B cell (primary cell): Measurements from ENCODE around the gene ZNF814. TPM values are rescaled to one million over a fixed set of nuclear protein-coding genes. Genes with fewer than 3 reads are reported as not detected.
"Not testable (repeated sequence)": the region's sequence is repeated elsewhere in the genome, so short reads cannot be mapped to it uniquely, and the experiment has no call there.

Source experiments
- ATAC-seq: fragments of 200-7000 bp; cut with Tn5 transposase; one replicate; pipeline ENCODE4 v1.10.0; 2021; ENCODE audit warnings: low read depth, mild to moderate bottlenecking, moderate number of reproducible peaks, moderate library complexity
- CTCF ChIA-PET: fragments of 350-600 bp; sonication (Branson Sonifier 250); formaldehyde crosslinking; loops from one replicate; lab custom pipeline; 2021; ENCODE audit warnings: antibody characterized with exemption, inconsistent platforms; lab: Charles Lee
- POLR2A ChIA-PET: fragments of 350-600 bp; sonication (Branson Sonifier 250); formaldehyde crosslinking; loops from one replicate; lab custom pipeline; 2021; ENCODE audit warnings: antibody characterized with exemption; lab: Charles Lee
- DNase-seq: peaks from one replicate; pipeline ENCODE4 v3.0.0; 2013
- H2AFZ ChIP-seq: 2 replicates; pipeline ENCODE4 v1.6.1; 2012; ENCODE audit warnings: mild to moderate bottlenecking, low read depth, low read length; ENCODE audit not compliant: insufficient read depth, poor library complexity, severe bottlenecking
- H3K27ac ChIP-seq, 2 donors: 1 replicate in 1 of 2; 2 replicates in 1 of 2; pipeline ENCODE4 v1.5.1; 2012 to 2013; ENCODE audit warnings: low read length in 2 of 2, mild to moderate bottlenecking in 2 of 2, moderate library complexity in 1 of 2
- H3K27me3 ChIP-seq, 4 experiments: fragments of 200-600 bp in 1 of 4; sonication (generic) in 1 of 4; replicated peaks in 1 of 4; 1 replicate in 2 of 4; 2 replicates in 2 of 4; pipeline versions ENCODE4 v1.6.1 to v1.7.0; 2013 to 2016; ENCODE audit warnings: low read length in 3 of 4, mild to moderate bottlenecking in 2 of 4, mixed read lengths in 1 of 4, moderate library complexity in 1 of 4; ENCODE audit not compliant: insufficient read depth in 4 of 4, control insufficient read depth in 3 of 4; ENCODE audit errors: control extremely low read depth in 1 of 4
- H3K36me3 ChIP-seq, 2 experiments: replicated peaks in 1 of 2; 1 replicate in 1 of 2; 2 replicates in 1 of 2; pipeline versions ENCODE4 v1.6.1 to v1.7.1; 2013; ENCODE audit warnings: low read length in 1 of 2; ENCODE audit not compliant: insufficient read depth in 2 of 2, control insufficient read depth in 1 of 2; ENCODE audit errors: control extremely low read depth in 1 of 2, extremely low read depth in 1 of 2
- H3K4me1 ChIP-seq, 2 donors: fragments of 200-600 bp in 1 of 2; sonication (generic) in 1 of 2; 1 replicate in 1 of 2; 2 replicates in 1 of 2; pipeline versions ENCODE4 v1.5.1 to v1.6.1; 2013 to 2017; ENCODE audit warnings: low read length in 2 of 2; ENCODE audit not compliant: control insufficient read depth in 2 of 2, insufficient read depth in 2 of 2
- H3K4me2 ChIP-seq: replicated peaks from 2 replicates; pipeline ENCODE3; 2012; ENCODE audit warnings: mild to moderate bottlenecking, low read depth, low read length; ENCODE audit not compliant: poor library complexity, severe bottlenecking
- H3K4me3 ChIP-seq, 5 experiments: fragments of 200-600 bp in 1 of 5; sonication (generic) in 1 of 5; 1 replicate in 3 of 5; 2 replicates in 2 of 5; pipeline versions ENCODE4 v1.5.1 to v1.7.0; 2011 to 2016; ENCODE audit warnings: low read length in 4 of 5, mild to moderate bottlenecking in 4 of 5, low read depth in 2 of 5, control low read depth in 1 of 5, moderate library complexity in 1 of 5; ENCODE audit not compliant: insufficient read depth in 1 of 5; ENCODE audit errors: control extremely low read depth in 1 of 5, extremely low read depth in 1 of 5
- H3K79me2 ChIP-seq: fragments of 200-600 bp; sonication (generic); one replicate; pipeline ENCODE4 v1.6.0; 2016; ENCODE audit warnings: low read length; ENCODE audit not compliant: control insufficient read depth, insufficient read depth
- H3K9ac ChIP-seq: fragments of 200-600 bp; sonication (generic); 2 replicates; pipeline ENCODE4 v1.6.1; 2017; ENCODE audit warnings: mild to moderate bottlenecking, low read length, moderate library complexity
- H3K9me3 ChIP-seq, 3 donors: one replicate each; pipeline versions ENCODE4 v1.6.1 to v1.7.1; 2013; ENCODE audit warnings: low read length in 2 of 3; ENCODE audit not compliant: control insufficient read depth in 2 of 3, insufficient read depth in 1 of 3; ENCODE audit errors: control extremely low read depth in 1 of 3
- H4K20me1 ChIP-seq: 2 replicates; pipeline ENCODE4 v1.6.0; 2012; ENCODE audit warnings: mild to moderate bottlenecking, low read length; ENCODE audit not compliant: insufficient read depth, control insufficient read depth, poor library complexity, severe bottlenecking
- H3K27ac Mint-ChIP-seq: one replicate; pipeline ENCODE4 v1.8.0; 2021; ENCODE audit warnings: mixed read lengths
- H3K27me3 Mint-ChIP-seq: one replicate; pipeline ENCODE4 v1.8.0; 2021; ENCODE audit warnings: mixed read lengths
- H3K4me1 Mint-ChIP-seq: one replicate; pipeline ENCODE4 v1.8.0; 2021; ENCODE audit warnings: mixed read lengths
- H3K4me3 Mint-ChIP-seq: one replicate; pipeline ENCODE4 v1.8.0; 2021; ENCODE audit warnings: mixed read lengths
- H3K9me3 Mint-ChIP-seq: one replicate; pipeline ENCODE4 v1.8.0; 2022; ENCODE audit warnings: mixed read lengths; ENCODE audit not compliant: insufficient read depth
- EZH2 ChIP-seq: IDR thresholded peaks from 2 replicates; pipeline ENCODE4 v1.6.1; 2012; ENCODE audit warnings: borderline replicate concordance, low read depth, mild to moderate bottlenecking, moderate library complexity, low read length; ENCODE audit not compliant: insufficient read depth, poor library complexity, severe bottlenecking
- WGBS: methylation state at CpG from one replicate; pipeline ENCODE4 v1.1.5; 2013; ENCODE audit warnings: missing lambda C conversion rate; ENCODE audit not compliant: insufficient coverage; 5-methylcytosine and 5-hydroxymethylcytosine counted together
- intact Hi-C: fragments of 100-400 bp; cut with micrococcal nuclease; formaldehyde crosslinking; loops from one replicate; pipeline ENCODE4 v1.10.0; 2022
- polyA plus RNA-seq: library from polyadenylated mRNA; depleted of rRNA; stranded (reverse); fragments of >200 nt; gene quantifications from 2 replicates; pipeline ENCODE4 v1.2.3, GENCODE V29; 2012
- total RNA-seq, 2 donors: library from RNA; stranded (reverse); fragments of 120-200 nt in 1 of 2; gene quantifications; 1 replicate in 1 of 2; 2 replicates in 1 of 2; pipeline versions ENCODE4 v1.2.3 to v1.2.4, GENCODE V29; 2013 to 2022
- TF ChIP-seq, protein P1 (sequence below): fragments of 200-600 bp; IDR thresholded peaks from one replicate; pipeline ENCODE4 v1.8.0; 2022; ENCODE audit warnings: antibody characterized with exemption, mild to moderate bottlenecking

ZNF814 gene
- total and polyA plus RNA-seq, 2 donors (not counting 1 experiment from before 2014, with no cell fraction given), result 28.9 to 83.9 TPM

DNA sequence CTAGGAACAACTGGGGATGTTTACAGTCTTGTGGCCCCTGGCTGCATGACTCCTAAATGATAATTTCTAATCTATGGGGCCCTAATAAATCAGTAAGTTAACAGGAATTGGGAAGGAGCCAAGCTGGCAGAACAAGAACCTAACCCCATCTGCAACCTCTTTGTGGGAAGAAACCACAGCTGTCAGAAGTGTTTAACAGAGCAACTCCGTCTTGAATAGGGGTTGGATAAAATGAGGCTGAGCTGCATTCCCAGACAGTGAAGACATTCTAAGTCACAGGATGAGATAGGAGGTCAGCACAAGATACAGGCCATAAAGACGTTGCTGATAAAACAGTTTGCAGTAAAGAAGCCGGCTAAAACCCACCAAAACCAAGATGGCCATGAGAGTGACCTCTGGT lies 1.9 kb upstream of the ZNF814 start:
- H3K27ac ChIP-seq, POLR2A ChIA-PET, intact Hi-C loops, H3K9me3 Mint-ChIP-seq, H3K4me3 Mint-ChIP-seq, H3K4me2 ChIP-seq, H3K36me3 ChIP-seq, H3K27me3 Mint-ChIP-seq, H2AFZ ChIP-seq, H3K27me3 ChIP-seq, H4K20me1 ChIP-seq, ATAC-seq, H3K9ac ChIP-seq, H3K4me3 ChIP-seq, DNase-seq, H3K27ac Mint-ChIP-seq: not testable (repeated sequence)
- Histone ChIP-seq H3K79me2 (peaks cover 36% of the 10 kb centered on the region), H3K4me1 (peaks cover 17 to 19% of the 10 kb centered on the region in 2 donors), H3K9me3 (peaks cover 0 to 16% (median 0%) of the 10 kb centered on the region in 3 donors)
- WGBS, result 100% methylated on average over 1 of the region's 3 CpGs
- peaks cover 27% of the 10 kb centered on the region for H3K4me1 Mint-ChIP-seq
- CTCF ChIA-PET, result interaction anchor here (1.0 kb wide), 1 partner anchor 14 kb away, joined by 3 read pairs; no protein-coding TSS in a partner anchor

DNA sequence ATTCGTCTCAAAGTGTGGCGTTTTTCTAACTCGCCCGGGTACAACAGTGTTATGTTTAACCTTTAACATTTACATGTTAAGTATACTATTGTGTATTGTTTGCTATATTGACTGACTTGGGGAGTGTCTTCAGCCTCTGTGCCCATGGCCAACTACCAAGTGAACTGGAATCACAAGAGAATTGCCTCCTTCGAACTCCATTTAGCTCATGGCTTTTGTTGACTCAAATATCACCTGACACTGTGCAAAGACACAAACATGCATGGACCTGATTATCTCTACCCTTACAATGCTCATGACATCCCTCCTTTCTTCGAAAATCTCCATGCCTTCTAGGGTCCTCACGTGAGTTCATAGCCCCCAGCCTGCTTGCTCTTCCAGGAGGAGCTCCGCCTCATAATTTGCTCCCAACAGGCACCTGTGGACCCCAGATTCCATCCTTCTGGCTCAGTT lies 704 bp downstream of the ZNF814 start:
- POLR2A ChIA-PET, result interaction anchor here (0.6 to 1.5 kb wide), 4 partner anchors 17 to 119 kb away, joined by 3 to 5 read pairs (median 4); partner anchors contain the start of genes ZNF586, ZNF587 and ZNF606
- Mint-ChIP-seq H3K9me3 (no peaks in the 10 kb centered on the region), H3K27ac (peak overlapping the region; percentile 90), H3K4me3 (peak overlapping the region; percentile 95), H3K4me1 (peaks cover 31% of the 10 kb centered on the region), H3K27me3 (no peaks in the 10 kb centered on the region)
- peaks cover 62% of the 10 kb centered on the region for H3K79me2 ChIP-seq
- no peaks in the 10 kb centered on the region for H3K27me3 ChIP-seq
- no peaks in the 10 kb centered on the region for H4K20me1 ChIP-seq
- CTCF ChIA-PET, result no interaction called here
- peak overlapping the region; percentile 75 to 97 (median 85) for H3K4me3 ChIP-seq
- TF ChIP-seq, protein P1, sequence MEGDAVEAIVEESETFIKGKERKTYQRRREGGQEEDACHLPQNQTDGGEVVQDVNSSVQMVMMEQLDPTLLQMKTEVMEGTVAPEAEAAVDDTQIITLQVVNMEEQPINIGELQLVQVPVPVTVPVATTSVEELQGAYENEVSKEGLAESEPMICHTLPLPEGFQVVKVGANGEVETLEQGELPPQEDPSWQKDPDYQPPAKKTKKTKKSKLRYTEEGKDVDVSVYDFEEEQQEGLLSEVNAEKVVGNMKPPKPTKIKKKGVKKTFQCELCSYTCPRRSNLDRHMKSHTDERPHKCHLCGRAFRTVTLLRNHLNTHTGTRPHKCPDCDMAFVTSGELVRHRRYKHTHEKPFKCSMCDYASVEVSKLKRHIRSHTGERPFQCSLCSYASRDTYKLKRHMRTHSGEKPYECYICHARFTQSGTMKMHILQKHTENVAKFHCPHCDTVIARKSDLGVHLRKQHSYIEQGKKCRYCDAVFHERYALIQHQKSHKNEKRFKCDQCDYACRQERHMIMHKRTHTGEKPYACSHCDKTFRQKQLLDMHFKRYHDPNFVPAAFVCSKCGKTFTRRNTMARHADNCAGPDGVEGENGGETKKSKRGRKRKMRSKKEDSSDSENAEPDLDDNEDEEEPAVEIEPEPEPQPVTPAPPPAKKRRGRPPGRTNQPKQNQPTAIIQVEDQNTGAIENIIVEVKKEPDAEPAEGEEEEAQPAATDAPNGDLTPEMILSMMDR, result no peak
- no peak for TF ChIP-seq EZH2
- peak overlapping the region; percentile 76 to 86 for H3K27ac ChIP-seq
- ATAC-seq, result no peak
- peak overlapping the region; percentile 96 for H3K9ac ChIP-seq
- H3K36me3 ChIP-seq, result peaks cover 4 to 7% of the 10 kb centered on the region in 2 experiments
- peak overlapping the region; percentile 96 for H2AFZ ChIP-seq
- intact Hi-C loops, result loop anchor here (5.0 kb wide), 2 partner anchors 36 to 141 kb away; partner anchors contain the start of gene ZNF776
- H3K4me1 ChIP-seq, result peaks cover 17 to 19% of the 10 kb centered on the region in 2 donors
- DNase-seq, result no peak
- peaks cover 0 to 16% (median 0%) of the 10 kb centered on the region in 3 donors for H3K9me3 ChIP-seq
- 5% methylated on average over 4 of the region's 8 CpGs for WGBS
- peak overlapping the region; percentile 97 for H3K4me2 ChIP-seq
